Tibial artery (tissue), 4 donors: Measurements from ENCODE around the gene MYBPH.

Source experiments
- DNase-seq, 2 donors: peaks; one replicate each; pipeline ENCODE4 v3.0.0-alpha.2; 2019
- H3K27ac ChIP-seq, 2 donors: fragments of 200-600 bp; sonication (generic) in 1 of 2; 1 replicate in 1 of 2; 2 replicates in 1 of 2; pipeline ENCODE4 v1.5.1; 2018 to 2019; ENCODE audit warnings: mild to moderate bottlenecking in 1 of 2
- H3K27me3 ChIP-seq, 2 donors: fragments of 200-600 bp; sonication (generic) in 1 of 2; one replicate each; pipeline versions ENCODE4 v1.5.1 to v1.6.0; 2016 to 2019
- H3K36me3 ChIP-seq, 3 donors: fragments of 200-600 bp; sonication (generic) in 2 of 3; one replicate each; pipeline ENCODE4 v1.5.1; 2016 to 2019; ENCODE audit warnings: mild to moderate bottlenecking in 2 of 3
- H3K4me1 ChIP-seq, 4 donors: fragments of 200-600 bp; sonication (generic) in 2 of 4; 1 replicate in 3 of 4; 2 replicates in 1 of 4; pipeline ENCODE4 v1.5.1; 2016 to 2019
- H3K4me3 ChIP-seq, 2 donors: fragments of 200-600 bp; sonication (generic) in 1 of 2; 1 replicate in 1 of 2; 2 replicates in 1 of 2; pipeline ENCODE4 v1.5.1; 2018 to 2019; ENCODE audit warnings: mild to moderate bottlenecking in 2 of 2
- H3K9me3 ChIP-seq, 3 donors: fragments of 200-600 bp; sonication (generic) in 1 of 3; one replicate each; pipeline ENCODE4 v1.5.1; 2016 to 2019
- CTCF ChIP-seq, 2 experiments: fragments of 200-600 bp in 1 of 2; fragments of 450-650 bp in 1 of 2; IDR thresholded peaks; one replicate each; pipeline ENCODE4 v1.5.1; 2017 to 2019; ENCODE audit warnings: antibody characterized with exemption in 2 of 2, mild to moderate bottlenecking in 1 of 2, moderate library complexity in 1 of 2
- intact Hi-C: fragments of 100-400 bp; cut with DNase I; formaldehyde crosslinking; loops from one replicate; pipeline ENCODE4 v1.15.0; 2023; ENCODE audit warnings: low total_unique reads

Gene MYBPH

DNA sequence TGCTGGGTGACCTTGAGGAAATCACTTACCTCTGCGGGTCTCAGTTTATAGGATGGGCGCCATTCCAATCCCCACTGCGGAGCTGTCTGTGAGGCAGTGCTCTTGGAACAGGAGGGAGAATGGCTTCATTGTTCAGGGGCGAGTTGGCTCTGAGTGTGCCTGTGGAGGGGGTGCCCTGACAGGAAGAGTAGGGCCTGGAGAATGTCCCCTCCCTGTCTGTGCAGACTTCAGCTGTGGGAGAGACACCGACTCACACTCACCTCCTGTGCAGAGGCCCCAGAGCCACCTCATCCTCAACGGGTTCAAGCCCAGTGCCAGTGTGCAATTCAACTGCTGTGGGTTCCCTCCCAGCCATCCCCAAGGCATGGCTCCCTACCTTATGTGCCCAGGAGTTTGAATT is 31.0 kb downstream of the MYBPH start:
- no peaks in the 10 kb centered on the region for H3K9me3 ChIP-seq
- peaks cover 0 to 14% of the 10 kb centered on the region in 2 donors for H3K27me3 ChIP-seq
- TF ChIP-seq CTCF (IDR thresholded peaks at IDR 0.05), result no peak
- H3K4me3 ChIP-seq, result no peak overlapping the region
- no peaks in the 10 kb centered on the region for H3K36me3 ChIP-seq
- no peak overlapping the region for H3K27ac ChIP-seq
- peaks cover 0 to 11% (median 0%) of the 10 kb centered on the region in 4 donors for H3K4me1 ChIP-seq
- intact Hi-C loops, result no loop called here
- DNase-seq, result no peak

DNA sequence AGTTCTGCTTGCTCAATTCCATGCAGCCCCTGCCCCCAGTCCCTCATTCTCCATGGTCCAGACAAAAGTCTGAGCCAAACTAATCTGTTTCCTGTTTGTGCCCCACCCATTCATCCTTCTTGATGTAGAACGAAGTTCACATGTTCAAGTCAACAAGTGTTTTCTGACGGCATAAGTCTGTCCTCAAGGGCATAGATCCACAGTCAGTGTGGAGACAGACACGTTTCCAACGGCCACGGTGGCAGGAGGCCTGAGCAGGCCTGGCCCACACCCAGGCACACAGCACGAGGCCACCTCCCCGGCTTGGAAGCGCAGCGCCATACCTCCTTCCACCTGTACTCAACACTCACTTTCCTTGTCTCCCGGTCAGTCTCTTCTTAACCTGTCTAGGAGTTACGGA is 32.0 kb downstream of the MYBPH start:
- no peak overlapping the region for H3K4me3 ChIP-seq
- peaks cover 0 to 7% (median 0%) of the 10 kb centered on the region in 4 donors for H3K4me1 ChIP-seq
- no peaks in the 10 kb centered on the region for H3K36me3 ChIP-seq
- peaks cover 0 to 19% of the 10 kb centered on the region in 2 donors for H3K27me3 ChIP-seq
- H3K27ac ChIP-seq, result no peak overlapping the region
- H3K9me3 ChIP-seq, result no peaks in the 10 kb centered on the region
- no peak for DNase-seq
- intact Hi-C loops, result no loop called here
- no peak for TF ChIP-seq CTCF (IDR thresholded peaks at IDR 0.05)

GRCh38 chr1:203142684-203143408 is 32.8 kb downstream of the MYBPH start:
- no peak overlapping the region for H3K4me3 ChIP-seq
- TF ChIP-seq CTCF (IDR thresholded peaks at IDR 0.05), result no peak
- H3K27me3 ChIP-seq, result peaks cover 0 to 19% of the 10 kb centered on the region in 2 donors
- no peak for DNase-seq
- intact Hi-C loops, result no loop called here
- H3K36me3 ChIP-seq, result no peaks in the 10 kb centered on the region
- H3K9me3 ChIP-seq, result no peaks in the 10 kb centered on the region
- H3K4me1 ChIP-seq, result peaks cover 0 to 7% (median 0%) of the 10 kb centered on the region in 4 donors
- no peak overlapping the region for H3K27ac ChIP-seq

GRCh38 chr1:203142124-203142523 is 33.5 kb downstream of the MYBPH start:
- Histone ChIP-seq H3K4me1 (peaks cover 0 to 7% (median 0%) of the 10 kb centered on the region in 4 donors), H3K4me3 (no peak overlapping the region), H3K36me3 (no peaks in the 10 kb centered on the region), H3K27ac (no peak overlapping the region), H3K27me3 (peaks cover 0 to 19% of the 10 kb centered on the region in 2 donors), H3K9me3 (no peaks in the 10 kb centered on the region)
- DNase-seq, result no peak
- intact Hi-C loops, result no loop called here
- TF ChIP-seq CTCF (IDR thresholded peaks at IDR 0.05), result no peak

GRCh38 chr1:203140743-203141520 is 34.7 kb downstream of the MYBPH start:
- Histone ChIP-seq H3K9me3 (no peaks in the 10 kb centered on the region), H3K27me3 (peaks cover 0 to 22% of the 10 kb centered on the region in 2 donors), H3K36me3 (no peaks in the 10 kb centered on the region), H3K4me1 (peaks cover 0 to 7% (median 0%) of the 10 kb centered on the region in 4 donors), H3K27ac (no peak overlapping the region), H3K4me3 (no peak overlapping the region)
- intact Hi-C loops, result no loop called here
- TF ChIP-seq CTCF (IDR thresholded peaks at IDR 0.05), result no peak
- no peak for DNase-seq
